Left colon (tissue), 2 donors: Measurements from ENCODE around the gene RBM17. TPM values are rescaled to one million over a fixed set of nuclear protein-coding genes. Genes with fewer than 3 reads are reported as not detected.
A peak's percentile ranks its signal among the peaks of the same experiment; 100 is the strongest.
"Not testable (repeated sequence)": the region's sequence is repeated elsewhere in the genome, so short reads cannot be mapped to it uniquely, and the experiment has no call there.

Experiments used
- ATAC-seq: fragments of 200-7000 bp; cut with Tn5 transposase; one replicate; pipeline ENCODE4 v1.9.1; 2020; ENCODE audit warnings: mild to moderate bottlenecking, moderate library complexity
- DNase-seq, 2 donors: peaks; one replicate each; pipeline ENCODE4 v3.0.0-alpha.2; 2020
- intact Hi-C, 2 donors: fragments of 100-400 bp; cut with DNase I in 1 of 2; cut with micrococcal nuclease in 1 of 2; formaldehyde crosslinking; loops; one replicate each; pipeline versions ENCODE4 v1.11.2 to v1.14.0; 2022; cut with DNase I, micrococcal nuclease
- total RNA-seq, 2 donors: library from RNA; stranded (reverse); fragmentation: NEBNext Ultra II Directional; extraction: Animal tissue kit (Norgen Biotek cat#: 25700); gene quantifications; one replicate each; pipeline ENCODE4 v1.2.1, GENCODE V29; 2021
- donor health status: DM: no; HTN: no; CAD: no.
- donor health status: DM: yes; HTN: yes; CAD: no.

RBM17 gene
- total RNA-seq, 2 donors from 2014 or later, result 71.7 to 90.7 TPM

- ATAC-seq, result no peak
- intact Hi-C loops, result no loop called here
- DNase-seq, result peak in 1 of 2 donors; percentile 20
Observed at GRCh38 chr10:6141296-6142151, 52.7 kb downstream of the RBM17 start.

DNA sequence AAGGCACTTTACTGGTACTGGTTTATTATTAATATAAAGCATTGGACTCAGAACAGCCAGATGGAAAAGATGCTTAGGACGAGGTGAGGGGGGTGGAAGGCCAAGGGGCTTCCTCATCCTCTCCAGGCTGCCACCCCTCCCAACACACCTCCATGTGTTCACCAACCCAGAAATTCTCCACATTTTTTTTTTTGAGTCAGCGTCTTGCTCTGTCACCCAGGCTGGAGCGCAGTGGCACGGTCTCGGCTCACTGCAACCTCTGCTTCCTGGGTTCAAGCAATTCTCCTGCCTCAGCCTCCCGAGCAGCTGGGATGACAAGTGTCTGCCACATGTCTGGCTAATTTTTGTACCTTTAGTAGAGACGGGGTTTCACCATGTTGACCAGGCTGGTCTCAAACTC lies 53.4 kb downstream of the RBM17 start:
- intact Hi-C loops, result not testable (repeated sequence)

GRCh38 chr10:6142644-6143043 lies 53.8 kb downstream of the RBM17 start:
- intact Hi-C loops, result no loop called here
- DNase-seq, result no peak
- no peak for ATAC-seq

More for the DNA sequence above, 53.4 kb downstream of the RBM17 start:
- ATAC-seq, DNase-seq: not testable (repeated sequence)

- ATAC-seq, result no peak
- intact Hi-C loops, result no loop called here
- no peak for DNase-seq
Observed at GRCh38 chr10:6143181-6143580, 54.3 kb downstream of the RBM17 start.

DNA sequence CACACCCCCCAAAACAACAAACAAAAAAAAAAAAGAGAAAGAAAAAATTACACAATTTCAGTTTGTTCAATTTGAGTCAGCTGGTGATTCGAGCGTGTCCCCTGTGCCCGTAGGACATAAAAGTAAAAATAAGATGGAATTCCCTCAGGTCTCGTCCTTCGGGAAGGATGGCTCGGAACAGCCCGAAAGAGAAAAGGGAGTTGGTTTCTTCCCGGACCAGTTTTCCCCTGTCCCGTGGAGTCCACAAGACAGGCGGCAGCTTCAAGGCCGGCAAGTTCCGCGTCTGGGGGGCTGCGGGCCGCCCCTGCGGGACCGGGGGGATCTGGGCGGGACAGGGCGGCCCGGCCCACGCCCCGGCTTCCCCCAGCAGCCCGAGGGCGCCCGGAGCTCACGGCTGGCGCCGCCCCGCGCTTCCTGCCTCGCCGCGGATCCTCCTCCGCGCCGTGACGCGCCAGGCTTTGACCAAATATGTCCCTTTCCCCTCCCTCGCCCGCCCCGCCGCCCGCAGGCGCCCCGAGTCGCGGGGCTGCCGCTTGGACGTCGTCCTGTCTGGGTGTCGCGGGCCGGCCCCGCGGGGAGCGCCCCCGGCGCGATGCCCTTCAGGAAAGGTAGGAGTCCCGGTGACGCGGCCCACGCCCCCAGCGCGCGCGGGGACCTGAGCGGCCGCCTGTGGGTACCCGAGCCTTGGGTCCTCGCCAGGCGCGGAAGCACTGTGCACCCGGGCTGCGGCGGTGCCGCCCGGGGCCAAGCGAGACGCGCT lies 55.8 kb downstream of the RBM17 start:
- DNase-seq, result peak; percentile 89 to 95
- intact Hi-C loops, result no loop called here
- peak; percentile 89 for ATAC-seq

DNA sequence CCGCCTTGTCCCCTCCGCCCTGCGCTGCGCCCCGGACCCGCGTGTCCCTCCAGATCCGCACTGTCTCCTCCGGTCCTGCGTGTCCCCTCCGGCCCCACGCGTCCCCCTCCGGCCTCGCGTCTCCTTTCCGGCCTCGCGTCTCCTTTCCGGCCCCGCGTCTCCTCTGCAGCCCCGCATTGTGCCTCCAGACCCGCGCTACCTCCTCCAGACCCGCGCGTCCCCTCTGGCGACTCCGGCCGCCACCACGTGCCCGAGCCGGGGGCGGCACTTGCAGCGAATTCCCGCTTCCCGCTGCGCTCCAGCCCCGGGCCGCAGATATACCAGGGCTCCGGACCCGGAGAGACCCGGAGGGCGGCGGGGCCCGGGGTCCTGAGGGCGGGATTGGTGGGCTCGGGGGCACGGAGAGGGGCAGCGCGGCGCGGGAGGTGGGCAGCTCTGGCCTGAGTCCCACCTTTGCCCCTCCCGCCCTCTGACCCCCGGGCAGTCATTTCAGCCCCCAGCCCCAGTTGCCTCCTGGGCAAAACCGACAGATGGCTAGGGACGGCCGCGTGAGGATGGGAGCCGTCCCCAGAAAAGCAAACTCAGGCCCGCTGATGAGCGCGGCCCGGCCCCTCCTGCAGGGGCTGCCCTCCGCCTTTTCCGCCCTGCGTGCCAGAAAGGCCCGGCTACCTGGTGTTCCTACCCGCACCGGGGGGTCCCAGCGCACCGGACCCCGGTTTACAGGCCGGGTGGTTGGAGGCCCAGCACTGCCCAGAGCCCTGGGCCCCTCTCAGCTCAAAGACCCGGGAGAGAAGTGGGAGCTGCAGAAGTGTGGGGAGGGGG lies 56.5 kb downstream of the RBM17 start:
- ATAC-seq (peak; percentile 21), DNase-seq (peak in 1 of 2 donors; percentile 42)
- intact Hi-C loops, result no loop called here

DNA sequence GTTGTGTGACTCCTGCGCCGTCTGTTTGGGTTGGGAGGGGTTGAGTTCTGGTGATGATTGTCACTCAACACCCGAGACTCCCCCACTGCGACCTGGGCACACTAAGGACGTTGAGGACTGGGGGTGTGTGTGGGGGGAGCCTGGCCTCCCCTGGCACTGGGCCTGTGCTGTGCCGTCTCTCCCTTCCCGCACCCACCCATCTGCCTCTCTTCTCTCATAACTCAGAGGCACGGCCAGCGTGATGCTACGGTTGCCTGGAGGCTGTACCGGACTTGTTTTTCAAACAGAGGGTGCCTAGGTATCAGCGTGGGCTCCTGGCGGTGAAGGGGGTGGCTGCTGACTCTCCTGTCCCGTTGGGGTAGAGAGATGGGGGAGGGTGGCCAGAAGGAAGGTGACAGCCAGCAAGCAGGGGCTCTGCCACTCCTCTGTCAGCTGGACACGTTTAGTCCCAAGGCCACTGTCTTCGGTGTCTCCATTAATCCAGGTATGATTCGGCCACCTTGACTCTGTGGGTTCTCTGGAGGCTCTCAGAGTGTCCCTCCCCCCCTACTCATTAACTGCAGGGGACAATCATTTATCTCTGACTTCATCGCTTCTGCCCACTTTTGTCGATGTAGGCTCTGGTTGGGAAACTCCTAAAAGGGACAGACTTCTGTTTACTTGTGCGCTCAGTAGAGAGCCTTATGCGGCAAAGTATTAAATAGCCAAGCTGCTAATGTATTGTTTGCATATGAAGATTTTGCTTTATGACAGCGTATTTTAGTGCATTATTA lies 57.4 kb downstream of the RBM17 start:
- intact Hi-C loops, result no loop called here

DNA sequence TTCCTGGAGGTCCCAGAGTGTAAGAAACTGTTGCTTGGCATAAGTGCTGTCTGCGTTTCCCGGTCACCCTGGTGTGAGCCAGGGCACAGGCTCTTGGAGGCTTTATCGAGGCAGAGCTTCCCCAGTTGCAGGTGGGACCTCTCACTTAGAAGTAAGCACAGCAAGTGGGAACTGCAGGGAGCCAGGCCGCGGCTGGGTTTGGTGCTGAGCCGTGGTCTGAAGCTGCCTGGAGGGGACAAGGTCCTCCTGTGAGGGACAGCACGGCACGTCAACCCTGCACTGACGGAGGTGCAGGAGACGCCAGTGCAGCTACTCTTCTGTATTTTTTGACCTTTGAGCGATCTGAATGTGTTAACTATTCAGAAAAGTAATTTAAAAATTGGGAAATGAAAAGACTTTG lies 58.1 kb downstream of the RBM17 start:
- DNase-seq, result no peak
- intact Hi-C loops, result no loop called here
- ATAC-seq, result no peak

More for the DNA sequence above, 57.4 kb downstream of the RBM17 start:
- ATAC-seq (no peak), DNase-seq (no peak)

DNA sequence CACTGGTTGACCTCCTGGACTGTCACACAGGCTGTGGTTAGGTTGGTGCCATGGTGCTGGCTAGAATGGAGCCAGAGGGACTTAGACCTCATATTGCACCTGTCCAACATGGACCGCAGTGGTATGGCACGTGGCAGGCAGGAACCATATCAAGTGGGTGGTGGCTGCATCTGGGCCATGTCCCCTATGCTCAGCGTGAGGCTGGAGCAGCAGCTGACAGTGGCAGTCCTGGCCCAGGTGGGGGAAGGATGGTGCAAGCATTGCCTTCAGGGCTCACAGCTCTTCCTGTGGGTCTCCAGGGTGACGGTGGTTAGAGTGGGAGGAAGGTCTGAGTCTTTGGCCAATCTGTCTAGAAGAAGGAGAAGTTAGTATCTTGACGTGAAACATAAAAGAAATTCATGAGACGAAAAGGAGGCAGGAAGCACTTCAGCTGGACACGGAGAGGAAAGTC lies 59.4 kb downstream of the RBM17 start:
- ATAC-seq (peak; percentile 41), DNase-seq (no peak)
- intact Hi-C loops, result no loop called here

- no peak for DNase-seq
- no peak for ATAC-seq
- intact Hi-C loops, result no loop called here
Observed at GRCh38 chr10:6148908-6149307, 60.1 kb downstream of the RBM17 start.

GRCh38 chr10:6151087-6151977 lies 62.5 kb downstream of the RBM17 start:
- ATAC-seq (peak; percentile 69), DNase-seq (peak; percentile 57 to 61)
- intact Hi-C loops, result no loop called here

- intact Hi-C loops, result no loop called here
- DNase-seq (no peak), ATAC-seq (no peak)
Observed at GRCh38 chr10:6153845-6154244, 65.0 kb downstream of the RBM17 start.

DNA sequence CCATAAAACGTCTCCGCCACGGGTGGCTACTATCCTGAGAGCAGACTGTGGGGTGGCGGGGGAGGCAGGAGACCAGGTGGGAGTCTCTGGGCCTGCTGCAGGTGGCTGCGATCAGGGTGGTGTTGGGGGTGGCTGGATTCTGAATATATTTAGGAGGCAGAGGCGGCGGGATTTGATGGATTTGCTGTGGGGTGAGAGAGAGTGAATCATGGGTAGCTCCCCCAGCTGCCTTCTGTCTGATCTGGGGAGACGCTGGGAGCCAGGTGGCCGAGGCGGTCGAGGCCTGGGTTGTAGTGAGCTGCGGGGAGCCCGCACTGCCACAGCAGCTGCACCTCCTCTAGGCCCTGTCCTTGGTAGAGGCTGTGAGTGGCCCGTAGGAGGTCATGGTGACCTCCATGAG lies 65.7 kb downstream of the RBM17 start:
- intact Hi-C loops, result no loop called here
- ATAC-seq (no peak), DNase-seq (no peak)

DNA sequence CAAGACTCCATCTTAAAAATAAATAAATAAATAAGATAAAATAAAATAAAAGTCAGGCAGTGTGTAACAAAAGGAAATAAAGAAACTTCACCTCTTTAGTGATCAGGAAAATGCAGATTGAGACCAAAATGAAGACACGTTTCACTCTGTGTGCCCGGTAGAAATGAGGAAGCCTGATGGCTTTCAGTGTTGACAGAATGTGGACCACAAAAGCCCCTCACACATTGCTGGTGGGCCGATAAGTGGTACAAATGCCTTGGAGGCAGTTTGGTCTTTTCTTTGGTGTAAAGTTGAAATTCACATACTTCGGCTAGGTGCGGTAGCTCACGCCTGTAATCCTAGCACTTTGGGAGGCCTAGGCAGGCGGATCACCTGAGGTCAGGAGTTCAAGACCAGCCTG lies 69.4 kb downstream of the RBM17 start:
- no peak for DNase-seq
- intact Hi-C loops, result no loop called here
- no peak for ATAC-seq

GRCh38 chr10:6161921-6162320 lies 73.1 kb downstream of the RBM17 start:
- intact Hi-C loops, result no loop called here
- ATAC-seq, result no peak

GRCh38 chr10:6162589-6163356 lies 73.9 kb downstream of the RBM17 start:
- intact Hi-C loops, result no loop called here
- no peak for DNase-seq
- ATAC-seq, result no peak

More at GRCh38 chr10:6161921-6162320, 73.1 kb downstream of the RBM17 start:
- no peak for DNase-seq
